HEK293 (cell line): ENCODE data around the gene SDHAF1.
A peak's percentile ranks its signal among the peaks of the same experiment; 100 is the strongest.

Experiments used
- CTCF ChIA-PET: fragments of 350-600 bp; formaldehyde crosslinking; extraction: SDS; loops from one replicate; lab custom pipeline; 2021; ENCODE audit warnings: antibody characterized with exemption; lab: Yijun Ruan, JAX
- POLR2A ChIA-PET: fragments of 300-600 bp; formaldehyde crosslinking; extraction: SDS; loops from one replicate; lab custom pipeline; 2020; ENCODE audit warnings: antibody characterized with exemption, inconsistent platforms; lab: Yijun Ruan, JAX
- H3K27ac ChIP-seq: fragments of 200-500 bp; sonication (Bioruptor generic); 2 replicates; pipeline ENCODE4 v1.5.1; 2014; ENCODE audit warnings: low read depth, low read length, control low read depth, inconsistent platforms; ENCODE audit errors: extremely low read depth
- H3K36me3 ChIP-seq, 2 experiments: fragments of 200-500 bp in 1 of 2; sonication (Bioruptor generic) in 1 of 2; 1 replicate in 1 of 2; 2 replicates in 1 of 2; pipeline ENCODE4 v1.5.1; 2014 to 2017; ENCODE audit warnings: inconsistent platforms in 2 of 2, low read length in 2 of 2; ENCODE audit not compliant: control insufficient read depth in 2 of 2, insufficient read depth in 1 of 2
- H3K4me1 ChIP-seq: fragments of 200-500 bp; sonication (Bioruptor generic); 2 replicates; pipeline ENCODE4 v1.5.1; 2014; ENCODE audit warnings: mild to moderate bottlenecking, low read length, inconsistent platforms; ENCODE audit not compliant: control insufficient read depth, insufficient read depth
- H3K4me3 ChIP-seq: 2 replicates; pipeline ENCODE4 v1.5.1; 2011; ENCODE audit warnings: low read depth, mild to moderate bottlenecking, control low read depth, low read length, moderate library complexity
- H3K9me3 ChIP-seq: fragments of 200-500 bp; sonication (Bioruptor generic); 2 replicates; pipeline ENCODE4 v1.5.1; 2014; ENCODE audit warnings: low read depth, low read length, inconsistent platforms; ENCODE audit not compliant: control insufficient read depth, insufficient read depth
- ATF2 ChIP-seq: fragments of 450-650 bp; formaldehyde crosslinking; IDR thresholded peaks from 2 replicates; pipeline ENCODE4 v1.5.1; 2016; ENCODE audit warnings: missing biosample characterization, missing genetic modification characterization, low read depth
- EGR2 ChIP-seq: fragments of 450-650 bp; formaldehyde crosslinking; IDR thresholded peaks from 2 replicates; pipeline ENCODE4 v1.5.1; 2016; ENCODE audit warnings: low read depth, missing biosample characterization, missing genetic modification characterization
- GLI2 ChIP-seq: fragments of 450-650 bp; formaldehyde crosslinking; IDR thresholded peaks from 2 replicates; pipeline ENCODE4; 2017; ENCODE audit warnings: missing biosample characterization, missing genetic modification characterization, low read depth, borderline replicate concordance
- HIC1 ChIP-seq: fragments of 450-650 bp; formaldehyde crosslinking; IDR thresholded peaks from 2 replicates; pipeline ENCODE4 v1.5.1; 2016; ENCODE audit warnings: missing biosample characterization, missing genetic modification characterization
- KLF9 ChIP-seq: fragments of 450-650 bp; formaldehyde crosslinking; IDR thresholded peaks from 2 replicates; pipeline ENCODE4 v1.5.1; 2016; ENCODE audit warnings: missing biosample characterization, missing genetic modification characterization, low read depth
- ZBTB17 ChIP-seq: fragments of 450-650 bp; formaldehyde crosslinking; IDR thresholded peaks from 2 replicates; pipeline ENCODE4 v1.5.1; 2016; ENCODE audit warnings: missing biosample characterization, missing genetic modification characterization
- ZFHX2 ChIP-seq: fragments of 450-650 bp; formaldehyde crosslinking; conservative IDR thresholded peaks from 2 replicates; pipeline ENCODE4 v1.5.1; 2016; ENCODE audit warnings: missing biosample characterization, missing genetic modification characterization
- ZFP41 ChIP-seq: fragments of 450-650 bp; formaldehyde crosslinking; IDR thresholded peaks from 2 replicates; pipeline ENCODE4 v1.5.1; 2016; ENCODE audit warnings: missing biosample characterization, missing genetic modification characterization, borderline replicate concordance
- ZNF157 ChIP-seq: fragments of 450-650 bp; formaldehyde crosslinking; IDR thresholded peaks from 2 replicates; pipeline ENCODE4 v1.5.1; 2016; ENCODE audit warnings: missing biosample characterization, missing genetic modification characterization
- ZNF311 ChIP-seq: fragments of 450-650 bp; formaldehyde crosslinking; IDR thresholded peaks from 2 replicates; pipeline ENCODE4 v1.5.1; 2017; ENCODE audit warnings: missing biosample characterization, missing genetic modification characterization, borderline replicate concordance
- ZNF426 ChIP-seq: fragments of 450-650 bp; formaldehyde crosslinking; IDR thresholded peaks from 2 replicates; pipeline ENCODE4 v1.5.1; 2017; ENCODE audit warnings: missing biosample characterization, missing genetic modification characterization, mild to moderate bottlenecking, inconsistent platforms, moderate library complexity
- ZNF514 ChIP-seq: fragments of 450-650 bp; formaldehyde crosslinking; IDR thresholded peaks from 2 replicates; pipeline ENCODE4 v1.5.1; 2016; ENCODE audit warnings: missing biosample characterization, missing genetic modification characterization
- ZNF585B ChIP-seq: fragments of 450-650 bp; formaldehyde crosslinking; IDR thresholded peaks from 2 replicates; pipeline ENCODE4 v1.5.1; 2016; ENCODE audit warnings: missing biosample characterization, missing genetic modification characterization
- ZNF596 ChIP-seq: fragments of 450-650 bp; IDR thresholded peaks from 2 replicates; pipeline ENCODE4 v1.5.0; 2018; ENCODE audit warnings: missing biosample characterization, mild to moderate bottlenecking, missing genetic modification characterization, moderate library complexity
- ZNF692 ChIP-seq: fragments of 450-650 bp; formaldehyde crosslinking; IDR thresholded peaks from 2 replicates; pipeline ENCODE4 v1.5.1; 2016; ENCODE audit warnings: missing biosample characterization, missing genetic modification characterization
- ZNF707 ChIP-seq: fragments of 450-650 bp; formaldehyde crosslinking; IDR thresholded peaks from 2 replicates; pipeline ENCODE4 v1.5.1; 2016; ENCODE audit warnings: missing biosample characterization, missing genetic modification characterization
- ZSCAN30 ChIP-seq: fragments of 450-650 bp; IDR thresholded peaks from 2 replicates; pipeline ENCODE4 v1.5.1; 2018; ENCODE audit warnings: missing biosample characterization, mild to moderate bottlenecking, missing genetic modification characterization, moderate library complexity

Gene SDHAF1

GRCh38 chr19:36031308-36031707, 36.3 kb downstream of the SDHAF1 start:
- ChIA-PET CTCF (interaction anchor here (1.1 kb wide), 1 partner anchor 24 kb away, joined by 3 read pairs; the partner anchor contains the start of gene WDR62), POLR2A (interaction anchor here (0.6 to 3.8 kb wide), 3 partner anchors 17 to 34 kb away, joined by 3 to 13 read pairs (median 5); partner anchors contain the start of gene ALKBH6)
- Histone ChIP-seq H3K27ac (no peak overlapping the region), H3K4me1 (peaks cover 6% of the 10 kb centered on the region; the same call in 1 of the 2 replicates), H3K36me3 (peaks cover 36 to 80% of the 10 kb centered on the region in 2 experiments), H3K9me3 (no peaks in the 10 kb centered on the region), H3K4me3 (no peak overlapping the region)
- no peak for TF ChIP-seq ZNF707 (tag by site-specific recombination)
- no peak for TF ChIP-seq ZNF514 (tag by site-specific recombination)
- no peak for TF ChIP-seq ATF2 (tag by site-specific recombination)
- TF ChIP-seq ZBTB17 (tag by site-specific recombination), result no peak
- no peak for TF ChIP-seq GLI2 (tag by site-specific recombination)
- no peak for TF ChIP-seq ZFP41 (tag by site-specific recombination)
- TF ChIP-seq HIC1 (tag by site-specific recombination), result no peak
- no peak for TF ChIP-seq ZNF692
- no peak for TF ChIP-seq KLF9 (tag by site-specific recombination)

GRCh38 chr19:36032251-36033104, 37.5 kb downstream of the SDHAF1 start, which contains the start of gene CLIP3:
CLIP3 (minus strand) TSS chr19:36032873; CDS start chr19:36032357, 516 bp downstream.
- TF ChIP-seq ZNF311 (tag by site-specific recombination) (no peak), ZNF157 (tag by site-specific recombination) (no peak), ZNF596 (tag by site-specific recombination) (0 out of 2 replicates have a peak, but pooled peaks have one; percentile 33)
- Histone ChIP-seq H3K9me3 (no peaks in the 10 kb centered on the region), H3K27ac (peak within 1 kb of the TSS; percentile 9; the same call in 1 of the 2 replicates), H3K36me3 (peaks cover 24 to 88% of the 10 kb centered on the region in 2 experiments), H3K4me1 (peaks cover 6% of the 10 kb centered on the region; the same call in 1 of the 2 replicates), H3K4me3 (peak within 1 kb of the TSS; percentile 35)
- ChIA-PET CTCF (no interaction called here), POLR2A (interaction anchor here (0.5 kb wide), 1 partner anchor 408 kb away, joined by 3 read pairs; no protein-coding TSS in a partner anchor)

GRCh38 chr19:36040495-36040894, 45.5 kb downstream of the SDHAF1 start:
- peaks cover 6 to 82% of the 10 kb centered on the region in 2 experiments for H3K36me3 ChIP-seq
- no peak overlapping the region for H3K27ac ChIP-seq
- POLR2A ChIA-PET, result no interaction called here
- H3K4me1 ChIP-seq, result peaks cover 2% of the 10 kb centered on the region; the same call in 1 of the 2 replicates
- TF ChIP-seq ZNF585B (tag by site-specific recombination) (no peak), EGR2 (peak; percentile 91), ZFHX2 (tag by site-specific recombination) (peak; percentile 57), ZSCAN30 (no peak), ZNF426 (no peak)
- H3K9me3 ChIP-seq, result no peaks in the 10 kb centered on the region; the same call in 1 of the 2 replicates
- no peak overlapping the region for H3K4me3 ChIP-seq
- CTCF ChIA-PET, result no interaction called here
